SK-N-SH (cell line): ENCODE results near the gene ITM2C.

Experiments used
- ELF1 ChIP-seq: IDR thresholded peaks from 2 replicates; pipeline ENCODE4 v1.4.0; 2012
- FOXM1 ChIP-seq: IDR thresholded peaks from 2 replicates; pipeline ENCODE4 v1.4.0; 2012; ENCODE audit warnings: low read depth, mild to moderate bottlenecking
- GATA2 ChIP-seq: sonication (generic); formaldehyde crosslinking; IDR thresholded peaks from 2 replicates; pipeline ENCODE4 v1.5.0; 2020; ENCODE audit warnings: mild to moderate bottlenecking, missing genetic modification reagents
- MXI1 ChIP-seq: IDR thresholded peaks from 2 replicates; pipeline ENCODE4 v1.6.1; 2012; ENCODE audit warnings: mild to moderate bottlenecking, low read depth, low read length, improper control_type of control experiment
- POLR2AphosphoS5 ChIP-seq: IDR thresholded peaks from 2 replicates; pipeline ENCODE4 v1.6.1; 2012; ENCODE audit warnings: low read depth, low read length
- RFX5 ChIP-seq: IDR thresholded peaks from 2 replicates; pipeline ENCODE4 v1.6.1; 2012; ENCODE audit warnings: mild to moderate bottlenecking, improper control_type of control experiment, low read length
- TAF1 ChIP-seq: IDR thresholded peaks from 2 replicates; pipeline ENCODE4 v1.6.1; 2012; ENCODE audit warnings: low read depth, mild to moderate bottlenecking, low read length, moderate library complexity, borderline replicate concordance
- USF2 ChIP-seq: fragments of 150-350 bp; IDR thresholded peaks from 2 replicates; pipeline ENCODE4 v1.6.1; 2017; ENCODE audit warnings: antibody characterized with exemption, low read length, low read depth, borderline replicate concordance
- YY1 ChIP-seq: IDR thresholded peaks from 2 replicates; pipeline ENCODE4 v1.4.0; 2012; ENCODE audit warnings: low read depth, mild to moderate bottlenecking
- TF ChIP-seq, protein P1 (sequence below): fragments of 200-600 bp; sonication (generic); IDR thresholded peaks from 2 replicates; pipeline ENCODE4 v1.6.1; 2017; ENCODE audit warnings: antibody characterized with exemption, mild to moderate bottlenecking, moderate library complexity
- TF ChIP-seq, protein P2 (sequence below): fragments of 150-350 bp; IDR thresholded peaks from 2 replicates; pipeline ENCODE4 v1.6.1; 2016; ENCODE audit warnings: mild to moderate bottlenecking, low read depth, low read length
- TF ChIP-seq, protein P3 (sequence below): IDR thresholded peaks from 2 replicates; pipeline ENCODE4 v1.4.0; 2012; ENCODE audit warnings: low read depth, borderline replicate concordance

DNA sequence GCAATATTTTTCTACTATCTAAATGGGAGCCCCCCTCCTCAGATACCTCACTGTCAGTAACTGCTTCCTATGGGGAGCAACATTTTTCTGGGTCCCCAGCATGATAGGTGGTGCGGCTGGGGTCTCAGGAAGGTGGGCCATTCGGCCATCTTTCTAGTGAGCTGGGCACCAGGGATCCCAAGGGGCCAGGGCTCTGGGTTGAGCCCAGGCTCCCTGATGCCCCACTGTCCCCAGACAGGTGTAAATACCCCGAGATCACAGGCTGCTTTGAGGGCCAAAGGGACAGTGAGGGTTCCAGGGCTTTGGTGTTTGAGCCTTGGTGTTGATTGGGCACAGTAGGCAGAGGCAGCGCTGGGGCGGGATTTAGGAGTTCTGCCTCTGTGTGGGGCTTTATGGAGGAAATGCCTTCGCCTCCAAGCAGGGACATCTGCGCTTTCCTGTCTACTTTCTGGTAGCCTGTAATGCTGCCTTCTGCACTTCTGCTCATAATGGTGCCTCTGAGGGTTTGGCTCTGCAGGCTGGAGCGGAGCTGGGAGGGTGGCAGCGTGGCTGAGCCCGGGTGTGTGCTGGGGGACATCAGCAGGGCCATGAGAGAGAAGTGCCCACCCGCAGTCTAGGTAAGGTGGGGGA lies 5.3 kb downstream of the ITM2C start:
- TF ChIP-seq YY1 (no peak), GATA2 (CRISPR knock-in tag) (no peak), TAF1 (no peak), USF2 (no peak), FOXM1 (no peak), RFX5 (no peak), POLR2AphosphoS5 (no peak), ELF1 (no peak), MXI1 (no peak)
- TF ChIP-seq, protein P1, sequence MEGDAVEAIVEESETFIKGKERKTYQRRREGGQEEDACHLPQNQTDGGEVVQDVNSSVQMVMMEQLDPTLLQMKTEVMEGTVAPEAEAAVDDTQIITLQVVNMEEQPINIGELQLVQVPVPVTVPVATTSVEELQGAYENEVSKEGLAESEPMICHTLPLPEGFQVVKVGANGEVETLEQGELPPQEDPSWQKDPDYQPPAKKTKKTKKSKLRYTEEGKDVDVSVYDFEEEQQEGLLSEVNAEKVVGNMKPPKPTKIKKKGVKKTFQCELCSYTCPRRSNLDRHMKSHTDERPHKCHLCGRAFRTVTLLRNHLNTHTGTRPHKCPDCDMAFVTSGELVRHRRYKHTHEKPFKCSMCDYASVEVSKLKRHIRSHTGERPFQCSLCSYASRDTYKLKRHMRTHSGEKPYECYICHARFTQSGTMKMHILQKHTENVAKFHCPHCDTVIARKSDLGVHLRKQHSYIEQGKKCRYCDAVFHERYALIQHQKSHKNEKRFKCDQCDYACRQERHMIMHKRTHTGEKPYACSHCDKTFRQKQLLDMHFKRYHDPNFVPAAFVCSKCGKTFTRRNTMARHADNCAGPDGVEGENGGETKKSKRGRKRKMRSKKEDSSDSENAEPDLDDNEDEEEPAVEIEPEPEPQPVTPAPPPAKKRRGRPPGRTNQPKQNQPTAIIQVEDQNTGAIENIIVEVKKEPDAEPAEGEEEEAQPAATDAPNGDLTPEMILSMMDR: no peak
- TF ChIP-seq, protein P2, sequence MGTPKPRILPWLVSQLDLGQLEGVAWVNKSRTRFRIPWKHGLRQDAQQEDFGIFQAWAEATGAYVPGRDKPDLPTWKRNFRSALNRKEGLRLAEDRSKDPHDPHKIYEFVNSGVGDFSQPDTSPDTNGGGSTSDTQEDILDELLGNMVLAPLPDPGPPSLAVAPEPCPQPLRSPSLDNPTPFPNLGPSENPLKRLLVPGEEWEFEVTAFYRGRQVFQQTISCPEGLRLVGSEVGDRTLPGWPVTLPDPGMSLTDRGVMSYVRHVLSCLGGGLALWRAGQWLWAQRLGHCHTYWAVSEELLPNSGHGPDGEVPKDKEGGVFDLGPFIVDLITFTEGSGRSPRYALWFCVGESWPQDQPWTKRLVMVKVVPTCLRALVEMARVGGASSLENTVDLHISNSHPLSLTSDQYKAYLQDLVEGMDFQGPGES: no peak
- TF ChIP-seq, protein P3, sequence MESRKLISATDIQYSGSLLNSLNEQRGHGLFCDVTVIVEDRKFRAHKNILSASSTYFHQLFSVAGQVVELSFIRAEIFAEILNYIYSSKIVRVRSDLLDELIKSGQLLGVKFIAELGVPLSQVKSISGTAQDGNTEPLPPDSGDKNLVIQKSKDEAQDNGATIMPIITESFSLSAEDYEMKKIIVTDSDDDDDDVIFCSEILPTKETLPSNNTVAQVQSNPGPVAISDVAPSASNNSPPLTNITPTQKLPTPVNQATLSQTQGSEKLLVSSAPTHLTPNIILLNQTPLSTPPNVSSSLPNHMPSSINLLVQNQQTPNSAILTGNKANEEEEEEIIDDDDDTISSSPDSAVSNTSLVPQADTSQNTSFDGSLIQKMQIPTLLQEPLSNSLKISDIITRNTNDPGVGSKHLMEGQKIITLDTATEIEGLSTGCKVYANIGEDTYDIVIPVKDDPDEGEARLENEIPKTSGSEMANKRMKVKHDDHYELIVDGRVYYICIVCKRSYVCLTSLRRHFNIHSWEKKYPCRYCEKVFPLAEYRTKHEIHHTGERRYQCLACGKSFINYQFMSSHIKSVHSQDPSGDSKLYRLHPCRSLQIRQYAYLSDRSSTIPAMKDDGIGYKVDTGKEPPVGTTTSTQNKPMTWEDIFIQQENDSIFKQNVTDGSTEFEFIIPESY: no peak
